ENCODE data around the gene TRAPPC10.
"Not testable (repeated sequence)": the region's sequence is repeated elsewhere in the genome, so short reads cannot be mapped to it uniquely, and the experiment has no call there.

DNA sequence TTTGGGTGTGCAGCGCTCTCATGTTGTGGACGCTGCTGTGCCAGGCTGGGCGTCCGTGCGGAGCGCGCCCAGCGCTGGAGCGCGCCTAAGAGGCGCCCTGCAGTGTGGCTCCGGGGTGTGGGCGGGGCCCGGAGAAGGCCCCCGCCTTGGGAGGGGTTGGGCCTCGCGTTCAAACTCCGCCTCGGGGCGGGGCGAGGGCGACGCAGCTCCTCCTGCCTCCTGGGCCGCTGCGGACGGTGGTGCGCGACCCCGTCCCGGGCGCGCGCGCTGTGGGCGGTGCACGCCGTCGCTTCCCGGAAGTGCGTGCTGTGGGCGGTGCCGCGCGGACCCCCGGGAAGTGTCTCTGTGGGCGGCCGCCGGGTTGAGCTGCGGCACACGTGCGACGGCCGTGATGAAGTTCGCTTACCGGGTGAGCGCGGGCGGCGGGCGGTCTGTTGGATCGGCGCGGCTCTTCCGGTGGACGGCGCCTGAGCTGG is 95.0 kb downstream of the TRAPPC10 start, which contains the start of gene PWP2:
- TF ChIP-seq, protein P1, sequence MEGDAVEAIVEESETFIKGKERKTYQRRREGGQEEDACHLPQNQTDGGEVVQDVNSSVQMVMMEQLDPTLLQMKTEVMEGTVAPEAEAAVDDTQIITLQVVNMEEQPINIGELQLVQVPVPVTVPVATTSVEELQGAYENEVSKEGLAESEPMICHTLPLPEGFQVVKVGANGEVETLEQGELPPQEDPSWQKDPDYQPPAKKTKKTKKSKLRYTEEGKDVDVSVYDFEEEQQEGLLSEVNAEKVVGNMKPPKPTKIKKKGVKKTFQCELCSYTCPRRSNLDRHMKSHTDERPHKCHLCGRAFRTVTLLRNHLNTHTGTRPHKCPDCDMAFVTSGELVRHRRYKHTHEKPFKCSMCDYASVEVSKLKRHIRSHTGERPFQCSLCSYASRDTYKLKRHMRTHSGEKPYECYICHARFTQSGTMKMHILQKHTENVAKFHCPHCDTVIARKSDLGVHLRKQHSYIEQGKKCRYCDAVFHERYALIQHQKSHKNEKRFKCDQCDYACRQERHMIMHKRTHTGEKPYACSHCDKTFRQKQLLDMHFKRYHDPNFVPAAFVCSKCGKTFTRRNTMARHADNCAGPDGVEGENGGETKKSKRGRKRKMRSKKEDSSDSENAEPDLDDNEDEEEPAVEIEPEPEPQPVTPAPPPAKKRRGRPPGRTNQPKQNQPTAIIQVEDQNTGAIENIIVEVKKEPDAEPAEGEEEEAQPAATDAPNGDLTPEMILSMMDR (IDR thresholded peaks at IDR 0.05; ENCODE audit: control extremely low read depth in 1 of 3, insufficient read depth in 1 of 3, low read depth in 1 of 3, low read length in 3 of 3), result not testable (repeated sequence)
- TF ChIP-seq, protein P2, sequence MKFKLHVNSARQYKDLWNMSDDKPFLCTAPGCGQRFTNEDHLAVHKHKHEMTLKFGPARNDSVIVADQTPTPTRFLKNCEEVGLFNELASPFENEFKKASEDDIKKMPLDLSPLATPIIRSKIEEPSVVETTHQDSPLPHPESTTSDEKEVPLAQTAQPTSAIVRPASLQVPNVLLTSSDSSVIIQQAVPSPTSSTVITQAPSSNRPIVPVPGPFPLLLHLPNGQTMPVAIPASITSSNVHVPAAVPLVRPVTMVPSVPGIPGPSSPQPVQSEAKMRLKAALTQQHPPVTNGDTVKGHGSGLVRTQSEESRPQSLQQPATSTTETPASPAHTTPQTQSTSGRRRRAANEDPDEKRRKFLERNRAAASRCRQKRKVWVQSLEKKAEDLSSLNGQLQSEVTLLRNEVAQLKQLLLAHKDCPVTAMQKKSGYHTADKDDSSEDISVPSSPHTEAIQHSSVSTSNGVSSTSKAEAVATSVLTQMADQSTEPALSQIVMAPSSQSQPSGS (IDR thresholded peaks at IDR 0.05; ENCODE audit: low read length), result not testable (repeated sequence)
- TF ChIP-seq SUZ12 (IDR thresholded peaks at IDR 0.05; ENCODE audit: low read length); POLR2A (IDR thresholded peaks at IDR 0.05; ENCODE audit: control extremely low read depth in 1 of 2, low read depth in 2 of 2, low read length in 2 of 2): not testable (repeated sequence)
- TF ChIP-seq, protein P3, sequence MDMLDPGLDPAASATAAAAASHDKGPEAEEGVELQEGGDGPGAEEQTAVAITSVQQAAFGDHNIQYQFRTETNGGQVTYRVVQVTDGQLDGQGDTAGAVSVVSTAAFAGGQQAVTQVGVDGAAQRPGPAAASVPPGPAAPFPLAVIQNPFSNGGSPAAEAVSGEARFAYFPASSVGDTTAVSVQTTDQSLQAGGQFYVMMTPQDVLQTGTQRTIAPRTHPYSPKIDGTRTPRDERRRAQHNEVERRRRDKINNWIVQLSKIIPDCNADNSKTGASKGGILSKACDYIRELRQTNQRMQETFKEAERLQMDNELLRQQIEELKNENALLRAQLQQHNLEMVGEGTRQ (IDR thresholded peaks at IDR 0.05; ENCODE audit: low read length), result not testable (repeated sequence)
